Stimulated activated CD4-positive, alpha-beta T cell treated with anti-CD3 and anti-CD28 coated beads, Interleukin-1b, Interleukin-23, amount 100 ng/mL, for 48 hours (primary cell): ENCODE data around the gene VARS2.
"Not testable (repeated sequence)": the region's sequence is repeated elsewhere in the genome, so short reads cannot be mapped to it uniquely, and the experiment has no call there.

Source experiments
- DNase-seq: peaks from one replicate; pipeline ENCODE4 v3.0.0-alpha.2; 2020

VARS2 gene

DNA sequence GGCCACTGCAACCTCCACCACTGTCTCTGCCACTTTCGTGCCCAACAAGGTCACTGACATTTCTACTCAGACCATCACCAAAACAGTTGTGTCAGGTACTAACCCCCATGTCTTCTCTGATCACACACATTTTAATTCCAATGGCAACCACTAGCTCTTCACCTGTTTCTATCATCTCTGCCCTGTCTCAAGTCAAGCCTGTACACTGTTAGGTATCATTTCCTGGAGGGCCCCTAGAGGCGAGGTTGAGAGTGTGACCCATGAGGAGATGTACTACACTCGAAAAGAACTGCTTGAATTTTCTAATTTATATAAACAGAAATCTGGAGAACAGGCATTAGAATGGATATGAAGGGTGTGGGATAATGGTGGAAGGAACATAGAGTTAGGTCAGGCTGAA is 52.1 kb downstream of the VARS2 start:
- no peak for DNase-seq

DNA sequence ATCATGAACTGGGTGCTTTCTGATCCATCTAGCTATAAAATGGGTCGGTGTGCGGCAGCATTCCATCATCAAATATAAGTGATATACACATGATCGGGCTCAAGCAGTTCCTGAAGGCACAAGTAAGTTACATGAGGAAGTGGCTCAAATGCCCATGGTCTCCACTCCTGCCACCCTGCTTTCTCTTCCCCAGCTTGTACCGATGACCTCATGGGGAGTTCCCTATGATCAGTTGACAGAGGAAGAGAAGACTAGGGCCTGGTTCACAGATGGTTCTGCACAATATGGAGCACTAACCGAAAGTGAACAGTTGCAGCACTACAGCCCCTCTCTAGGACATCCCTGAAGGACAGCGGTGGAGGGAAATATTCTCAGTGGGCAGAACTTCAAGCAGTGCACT is 55.1 kb downstream of the VARS2 start:
- not testable (repeated sequence) for DNase-seq

DNA sequence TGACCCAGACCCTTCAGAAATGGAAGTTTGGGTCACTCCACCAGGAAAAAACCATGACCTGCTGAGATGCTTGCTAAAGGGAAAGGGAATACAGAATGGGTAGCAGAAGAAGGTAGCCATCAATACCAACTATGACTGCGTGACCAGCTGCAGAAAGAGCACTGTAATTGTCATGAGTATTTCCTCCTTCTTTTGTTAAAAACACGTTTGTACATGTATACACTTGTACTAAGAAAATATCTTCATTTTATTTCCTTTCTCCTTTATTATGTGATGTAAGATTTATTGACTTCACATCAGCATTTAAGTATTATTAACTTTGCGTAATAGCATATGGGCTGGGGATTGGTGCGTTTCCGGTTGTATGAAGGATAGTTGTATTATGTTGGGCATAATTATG is 56.9 kb downstream of the VARS2 start:
- no peak for DNase-seq

DNA sequence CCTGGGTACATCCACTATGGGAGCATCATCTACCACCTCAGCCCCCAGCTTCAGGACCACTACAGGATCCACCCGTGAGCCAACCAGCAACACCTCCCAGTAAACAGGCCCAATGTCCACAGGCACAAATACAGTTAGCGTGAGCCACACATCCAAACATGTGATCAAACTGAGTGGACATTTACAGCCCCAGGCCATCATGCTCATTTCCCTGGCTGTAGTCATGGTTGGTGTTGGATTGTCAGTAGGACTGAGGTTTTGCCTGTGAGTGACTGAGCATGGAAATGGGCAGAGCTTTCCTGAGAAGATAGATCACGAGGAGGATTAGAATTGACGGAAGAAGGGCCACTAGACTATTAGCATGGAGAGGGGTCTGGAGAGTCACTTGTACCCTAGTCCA is 58.8 kb downstream of the VARS2 start:
- DNase-seq, result no peak

DNA sequence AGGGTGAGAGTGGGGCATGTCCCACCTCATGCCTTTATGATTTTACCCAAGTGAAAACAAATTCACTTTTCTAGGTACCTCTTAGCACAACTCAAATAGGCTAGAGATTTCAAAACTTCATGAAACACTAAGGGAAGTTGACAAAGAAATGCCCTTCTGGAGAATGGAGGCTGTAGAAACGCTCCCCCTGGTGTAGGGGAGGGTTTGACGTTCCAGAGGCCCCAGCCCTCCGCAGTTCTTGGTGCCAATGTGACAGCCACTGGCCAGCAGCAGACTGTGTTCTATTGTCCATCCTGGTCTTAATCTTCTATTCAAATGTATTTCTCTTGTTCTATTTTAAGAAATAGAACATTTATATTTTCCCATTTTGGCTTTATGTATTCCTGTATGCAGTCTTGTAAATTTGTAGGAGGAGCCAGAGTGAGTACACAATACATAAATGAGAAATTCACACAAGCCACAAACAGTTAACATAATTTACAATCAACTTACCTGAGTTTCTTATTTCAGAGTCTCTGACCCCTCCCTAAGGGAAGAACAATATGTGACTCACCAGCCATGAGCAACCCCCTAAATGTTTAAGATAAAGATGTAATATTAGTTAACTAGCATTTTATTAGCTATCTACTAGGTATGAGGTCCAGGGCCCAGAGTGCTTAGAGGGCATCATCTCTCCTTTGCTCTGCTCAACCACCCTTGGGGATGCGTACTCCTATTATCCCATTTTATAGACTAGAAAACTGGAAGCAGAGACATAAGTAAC is 60.6 kb downstream of the VARS2 start:
- no peak for DNase-seq
